K562 (cell line): ENCODE data around the gene BMP2K. TPM values are rescaled to one million over a fixed set of nuclear protein-coding genes. Genes with fewer than 3 reads are reported as not detected.

Source experiments
- ATAC-seq: fragments of 200-7000 bp; cut with Tn5 transposase; 3 replicates; pipeline ENCODE4 v1.9.1; 2020; ENCODE audit warnings: moderate library complexity
- BruUV-seq: library from RNA; stranded (reverse); fragments of 400-500 nt; replicated peaks from 2 replicates; lab custom pipeline; 2021; lab: Mats Ljungman, UMichigan
- CTCF ChIA-PET: fragments of 300-600 bp; formaldehyde crosslinking; extraction: SDS; loops from one replicate; lab custom pipeline; 2021; ENCODE audit warnings: low intra/inter-chr PET ratio; lab: Yijun Ruan, JAX
- POLR2A ChIA-PET: fragments of 300-600, 350-650 bp; sonication (Branson Sonifier 250); formaldehyde crosslinking; extraction: SDS; loops from one replicate; lab custom pipeline; 2021; ENCODE audit warnings: antibody characterized with exemption, inconsistent platforms; lab: Yijun Ruan, JAX
- DNase-seq, 4 experiments: peaks; one replicate each; pipeline versions ENCODE4 v3.0.0 to v3.0.0-alpha.2; 2011 to 2018; ENCODE audit warnings: low spot score in 3 of 4, mixed read lengths in 3 of 4; ENCODE audit errors: extremely low read depth in 1 of 4
- FAIRE-seq: peaks from 2 replicates; lab custom pipeline; 2011; peaks lifted over from hg19 to GRCh38; lab: Jason Lieb, UNC
- H2AFZ ChIP-seq: 2 replicates; pipeline ENCODE4 v1.6.0; 2011; ENCODE audit warnings: low read depth, low read length, control low read depth, inconsistent platforms
- H3K27ac ChIP-seq: fragments of 200-600 bp; 3 replicates; pipeline ENCODE4 v1.8.0; 2011; ENCODE audit warnings: low read depth, mild to moderate bottlenecking, control low read depth, inconsistent platforms, low read length, moderate library complexity, mixed read lengths; ENCODE audit errors: extremely low read depth
- H3K27me3 ChIP-seq, 2 experiments: fragments of 300-600 bp in 1 of 2; 2 replicates in 1 of 2; 3 replicates in 1 of 2; pipeline versions ENCODE4 v1.6.0 to v1.8.0; 2011; ENCODE audit warnings: inconsistent platforms in 2 of 2, low read length in 2 of 2, mild to moderate bottlenecking in 1 of 2, mixed read lengths in 1 of 2, moderate library complexity in 1 of 2; ENCODE audit not compliant: control insufficient read depth in 2 of 2, insufficient read depth in 2 of 2
- H3K36me3 ChIP-seq: fragments of 300-600 bp; 3 replicates; pipeline ENCODE4 v1.8.0; 2011; ENCODE audit warnings: mild to moderate bottlenecking, low read length, inconsistent platforms; ENCODE audit not compliant: control insufficient read depth, insufficient read depth
- H3K4me1 ChIP-seq, 2 experiments: fragments of 200-600 bp in 1 of 2; replicated peaks in 1 of 2; 2 replicates in 1 of 2; 3 replicates in 1 of 2; pipeline versions ENCODE4 v1.5.1 to v1.8.0; 2011; ENCODE audit warnings: inconsistent platforms in 2 of 2, low read length in 2 of 2, mild to moderate bottlenecking in 1 of 2, mixed read lengths in 1 of 2, moderate library complexity in 1 of 2; ENCODE audit not compliant: control insufficient read depth in 2 of 2, insufficient read depth in 2 of 2
- H3K4me2 ChIP-seq: 2 replicates; pipeline ENCODE4 v1.6.1; 2011; ENCODE audit warnings: low read length, control low read depth, inconsistent platforms, mixed read lengths; ENCODE audit not compliant: insufficient read depth
- H3K4me3 ChIP-seq: fragments of 200-600 bp; sonication (generic), shearing (Covaris generic); 2 replicates; pipeline ENCODE4 v1.5.1; 2016; ENCODE audit warnings: control low read depth, inconsistent platforms
- H3K79me2 ChIP-seq: fragments of 200-600 bp; 3 replicates; pipeline ENCODE4 v1.8.0; 2011; ENCODE audit warnings: low read length, inconsistent platforms; ENCODE audit not compliant: control insufficient read depth, insufficient read depth
- H3K9ac ChIP-seq, 2 experiments: 2 replicates each; pipeline versions ENCODE4 v1.6.0 to v1.6.1; 2011; ENCODE audit warnings: low read depth in 2 of 2, low read length in 2 of 2, control low read depth in 1 of 2, inconsistent platforms in 1 of 2, mild to moderate bottlenecking in 1 of 2, mixed read lengths in 1 of 2; ENCODE audit not compliant: insufficient read depth in 1 of 2
- H3K9me1 ChIP-seq: one replicate; pipeline ENCODE4 v1.6.0; 2011; ENCODE audit warnings: inconsistent platforms, mild to moderate bottlenecking, low read length, moderate library complexity; ENCODE audit not compliant: control insufficient read depth, insufficient read depth
- H3K9me3 ChIP-seq: replicated peaks from 2 replicates; pipeline ENCODE4 v1.5.1; 2011; ENCODE audit warnings: low read depth, low read length, inconsistent platforms; ENCODE audit not compliant: control insufficient read depth, insufficient read depth
- H4K20me1 ChIP-seq: replicated peaks from 2 replicates; pipeline ENCODE4 v1.6.1; 2011; ENCODE audit warnings: low read length, inconsistent platforms, mixed read lengths; ENCODE audit not compliant: control insufficient read depth, insufficient read depth
- BCOR ChIP-seq: fragments of 450-650 bp; IDR thresholded peaks from 2 replicates; pipeline ENCODE4 v1.6.1; 2016
- CBX2 ChIP-seq: fragments of 200-600 bp; sonication (generic); IDR thresholded peaks from one replicate; pipeline ENCODE4 v1.6.1; 2012; ENCODE audit warnings: mild to moderate bottlenecking, low read length, inconsistent platforms; ENCODE audit not compliant: insufficient read depth, poor library complexity, severe bottlenecking
- CXXC5 ChIP-seq: fragments of 250-450 bp; sonication (Bioruptor Pico); IDR thresholded peaks from 2 replicates; pipeline ENCODE4 v1.8.0; 2022; ENCODE audit warnings: inconsistent platforms, mild to moderate bottlenecking, moderate library complexity
- HDAC3 ChIP-seq: fragments of 450-650 bp; IDR thresholded peaks from 2 replicates; pipeline ENCODE4 v1.6.1; 2018; ENCODE audit warnings: borderline replicate concordance, mild to moderate bottlenecking, moderate library complexity; ENCODE audit not compliant: partially characterized antibody
- MEF2A ChIP-seq: IDR thresholded peaks from 2 replicates; pipeline ENCODE4 v1.6.1; 2011; ENCODE audit warnings: low read depth, mild to moderate bottlenecking, low read length, moderate library complexity; ENCODE audit not compliant: control insufficient read depth
- PTRF ChIP-seq: fragments of 450-650 bp; IDR thresholded peaks from 2 replicates; pipeline ENCODE4 v1.6.1; 2016; ENCODE audit warnings: mild to moderate bottlenecking, missing genetic modification characterization, missing compliant biosample characterization
- RBBP5 ChIP-seq: fragments of 200-600 bp; sonication (generic); IDR thresholded peaks from 2 replicates; pipeline ENCODE4 v1.6.1; 2012; ENCODE audit warnings: borderline replicate concordance, mild to moderate bottlenecking, low read length, control low read depth, inconsistent platforms; ENCODE audit not compliant: insufficient read depth, poor library complexity, severe bottlenecking
- STAT5B ChIP-seq: fragments of 250-450 bp; sonication (Bioruptor Pico); IDR thresholded peaks from 2 replicates; pipeline ENCODE4 v1.8.0; 2021; ENCODE audit warnings: mild to moderate bottlenecking, inconsistent platforms
- ZNF175 ChIP-seq: fragments of 200-800 bp; sonication (Bioruptor generic); IDR thresholded peaks from 2 replicates; pipeline ENCODE4 v1.6.1; 2016; ENCODE audit warnings: low read depth, mild to moderate bottlenecking, missing genetic modification characterization, missing compliant biosample characterization
- in situ Hi-C: fragments of 300-500 bp; cut with MboI; formaldehyde crosslinking; loops from 4 replicates; pipeline ENCODE4 v1.15.0; 2018; ENCODE audit warnings: inconsistent platforms, mixed read lengths
- intact Hi-C: fragments of 100-400 bp; cut with micrococcal nuclease; formaldehyde crosslinking; loops from 2 replicates; pipeline ENCODE4 v1.14.2; 2022
- polyA plus RNA-seq, 8 experiments: library from polyadenylated mRNA; depleted of rRNA in 4 of 8; stranded (reverse) in 5 of 8; unstranded in 3 of 8; fragments of >200 nt; fragmentation: Nextera tagmentation in 2 of 8; fragmentation: Illumina TruSeq in 1 of 8; extraction: Ambion mirVana in 2 of 8; extraction: Trizol in 1 of 8; gene quantifications; 2 replicates each; pipeline versions ENCODE4 v1.2.1 to v1.2.3, GENCODE V29; 2011 to 2014; ENCODE audit warnings: inconsistent platforms in 1 of 8, missing spikeins in 1 of 8
- total RNA-seq, 7 experiments: library from RNA; depleted of rRNA in 6 of 7; stranded (reverse); fragments of >200 nt in 6 of 7; fragmentation: Illumina TruSeq in 2 of 7; extraction: Trizol in 2 of 7; gene quantifications; 2 replicates each; pipeline versions ENCODE4 v1.2.1 to v1.2.3, GENCODE V29; 2011 to 2021; ENCODE audit warnings: low replicate concordance in 1 of 7

The BMP2K gene
- total and polyA plus RNA-seq, 9 of the 15 experiments (the other 6 are each of a cell fraction or from before 2014, with no cell fraction given) = 17.0 to 217 (median 104) TPM

DNA sequence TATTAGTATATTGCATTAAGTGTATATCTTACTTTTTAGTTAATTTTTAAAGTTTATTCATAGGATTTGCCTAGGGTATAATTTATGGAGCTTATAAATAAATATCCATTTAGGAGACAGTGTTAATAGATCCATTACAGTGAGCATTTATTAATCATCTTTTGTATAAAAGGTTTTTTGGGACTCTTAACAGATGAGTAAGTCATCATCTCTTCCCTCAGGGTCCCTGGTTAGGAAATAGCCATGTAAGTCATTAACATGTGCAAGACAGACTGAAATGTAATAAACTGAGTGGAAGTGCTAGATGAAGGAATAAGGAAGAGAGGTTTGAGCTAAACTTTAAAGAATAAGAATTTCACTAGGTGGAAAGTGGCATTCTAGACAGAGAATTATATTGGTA is 93.9 kb downstream of the BMP2K start:
- TF ChIP-seq PTRF (tag) (no peak), BCOR (no peak), CXXC5 (CRISPR knock-in tag) (no peak), STAT5B (CRISPR knock-in tag) (no peak), RBBP5 (no peak), MEF2A (no peak), CBX2 (no peak), ZNF175 (CRISPR knock-in tag) (no peak), HDAC3 (no peak)
- no peak for DNase-seq
- Histone ChIP-seq H3K36me3 (peaks cover 97% of the 10 kb centered on the region), H3K4me3 (no peak overlapping the region), H3K4me2 (no peak overlapping the region), H3K4me1 (no peaks in the 10 kb centered on the region), H3K27ac (no peak overlapping the region), H3K9ac (no peak overlapping the region), H3K9me3 (no peaks in the 10 kb centered on the region), H2AFZ (no peak overlapping the region), H3K79me2 (peaks cover 19% of the 10 kb centered on the region), H3K27me3 (no peaks in the 10 kb centered on the region), H3K9me1 (no peaks in the 10 kb centered on the region), H4K20me1 (no peaks in the 10 kb centered on the region)
- FAIRE-seq = no peak
- ATAC-seq = no peak
- in situ Hi-C loops (no loop called here), intact Hi-C loops (no loop called here)
- ChIA-PET CTCF (no interaction called here), POLR2A (no interaction called here)
- no TSS peak for BruUV-seq
